Panc1 (cell line): Measurements from ENCODE around the gene GARS1. TPM values are rescaled to one million over a fixed set of nuclear protein-coding genes. Genes with fewer than 3 reads are reported as not detected.

ENCODE experiments used
- ATAC-seq: fragments of 200-7000 bp; cut with Tn5 transposase; 2 replicates; pipeline ENCODE4 v1.9.1; 2020; ENCODE audit warnings: mild to moderate bottlenecking, moderate library complexity
- BruUV-seq: library from RNA; stranded (reverse); fragments of 400-500 nt; replicated peaks from 2 replicates; lab custom pipeline; 2021; lab: Mats Ljungman, UMichigan
- CTCF ChIA-PET: fragments of 300-600 bp; sonication (Branson Sonifier 250); formaldehyde crosslinking; loops from one replicate; lab custom pipeline; 2022; ENCODE audit warnings: antibody characterized with exemption; lab: Charles Lee
- POLR2A ChIA-PET: fragments of 300-600 bp; sonication (Branson Sonifier 250); formaldehyde crosslinking; loops from one replicate; lab custom pipeline; 2022; ENCODE audit warnings: antibody characterized with exemption; lab: Charles Lee
- DNase-seq: peaks from one replicate; pipeline ENCODE4 v3.0.0-alpha.2; 2010; ENCODE audit warnings: low read depth, low spot score
- H3K27ac ChIP-seq: 2 replicates; pipeline ENCODE4 v1.5.1; 2011; ENCODE audit warnings: mild to moderate bottlenecking, low read length, inconsistent platforms
- H3K27me3 ChIP-seq: fragments of 200-500 bp; sonication (Bioruptor generic); 2 replicates; pipeline ENCODE4 v1.6.0; 2014; ENCODE audit warnings: low read length, inconsistent platforms; ENCODE audit not compliant: control insufficient read depth, insufficient read depth
- H3K36me3 ChIP-seq: fragments of 200-500 bp; sonication (Bioruptor generic); 2 replicates; pipeline ENCODE4 v1.5.1; 2014; ENCODE audit warnings: inconsistent platforms, mild to moderate bottlenecking, low read length, moderate library complexity; ENCODE audit not compliant: control insufficient read depth, insufficient read depth
- H3K4me1 ChIP-seq: 2 replicates; pipeline ENCODE4 v1.5.1; 2011; ENCODE audit warnings: inconsistent platforms, mild to moderate bottlenecking, low read length, moderate library complexity; ENCODE audit not compliant: control insufficient read depth, insufficient read depth
- H3K4me3 ChIP-seq, 2 experiments: 2 replicates each; pipeline ENCODE4 v1.5.1; 2011 to 2012; ENCODE audit warnings: low read depth in 2 of 2, low read length in 2 of 2, mild to moderate bottlenecking in 2 of 2, inconsistent platforms in 1 of 2, moderate library complexity in 1 of 2
- H3K9me3 ChIP-seq: fragments of 200-500 bp; sonication (Bioruptor generic); 2 replicates; pipeline ENCODE4 v1.5.1; 2014; ENCODE audit warnings: low read depth, mild to moderate bottlenecking, inconsistent platforms, low read length, moderate library complexity; ENCODE audit not compliant: control insufficient read depth, insufficient read depth
- CTCF ChIP-seq: fragments of 450-650 bp; IDR thresholded peaks from 2 replicates; pipeline ENCODE4 v1.5.1; 2017; ENCODE audit warnings: mild to moderate bottlenecking
- POLR2AphosphoS5 ChIP-seq: IDR thresholded peaks from 2 replicates; pipeline ENCODE4 v1.6.1; 2012; ENCODE audit warnings: mild to moderate bottlenecking, low read depth, low read length, moderate library complexity
- REST ChIP-seq, 2 experiments: IDR thresholded peaks; 2 replicates each; pipeline ENCODE4 v1.6.1; 2011 to 2012; ENCODE audit warnings: low read depth in 2 of 2, control low read depth in 1 of 2, low read length in 1 of 2, mild to moderate bottlenecking in 1 of 2, moderate library complexity in 1 of 2; ENCODE audit not compliant: insufficient read depth in 1 of 2
- SIN3A ChIP-seq: IDR thresholded peaks from 2 replicates; pipeline ENCODE4 v1.6.1; 2012; ENCODE audit warnings: low read depth, mild to moderate bottlenecking, low read length, moderate library complexity, borderline replicate concordance; ENCODE audit not compliant: insufficient read depth
- TCF7L2 ChIP-seq: IDR thresholded peaks from 2 replicates; pipeline ENCODE4 v1.6.1; 2011; ENCODE audit warnings: mild to moderate bottlenecking, low read depth, low read length, inconsistent platforms
- in situ Hi-C: cut with HindIII; loops from 2 replicates; pipeline ENCODE4 v1.10.0; 2016; ENCODE audit warnings: low sequenced_read_pairs, low pct_unique_long_range_greater_than_20kb
- intact Hi-C: fragments of 100-400 bp; cut with micrococcal nuclease; formaldehyde crosslinking; loops from one replicate; pipeline ENCODE4 v1.10.0; 2022; ENCODE audit not compliant: unreplicated experiment
- total RNA-seq: library from RNA; stranded (reverse); gene quantifications from one replicate; pipeline ENCODE4 v1.2.1, GENCODE V29; 2021; ENCODE audit not compliant: unreplicated experiment

Gene GARS1
- total RNA-seq, 1 experiment from 2014 or later = 271 TPM

- ChIA-PET CTCF (no interaction called here), POLR2A (no interaction called here)
- no peak for ATAC-seq
- BruUV-seq = no TSS peak
- in situ Hi-C loops (no loop called here), intact Hi-C loops (no loop called here)
- no peak for DNase-seq
- no peaks in the 10 kb centered on the region for H3K9me3 ChIP-seq
- H3K27ac ChIP-seq = no peak overlapping the region
- TF ChIP-seq SIN3A (no peak), TCF7L2 (no peak), REST (IDR thresholded peaks at IDR 0.05; ENCODE audit: insufficient read depth in 1 of 2, low read depth in 2 of 2, low read length in 1 of 2) (no peak), CTCF (no peak), POLR2AphosphoS5 (no peak)
- H3K4me3 ChIP-seq = no peak overlapping the region
- no peaks in the 10 kb centered on the region for H3K36me3 ChIP-seq
- no peaks in the 10 kb centered on the region for H3K4me1 ChIP-seq
- peaks cover 8% of the 10 kb centered on the region for H3K27me3 ChIP-seq
Observed at GRCh38 chr7:30665043-30665442, 70.4 kb downstream of the GARS1 start.

GRCh38 chr7:30665449-30665848, 70.8 kb downstream of the GARS1 start:
- Histone ChIP-seq H3K9me3 (no peaks in the 10 kb centered on the region), H3K27ac (no peak overlapping the region), H3K36me3 (no peaks in the 10 kb centered on the region), H3K4me3 (no peak overlapping the region), H3K27me3 (peaks cover 9% of the 10 kb centered on the region), H3K4me1 (no peaks in the 10 kb centered on the region)
- TF ChIP-seq SIN3A (no peak), REST (IDR thresholded peaks at IDR 0.05; ENCODE audit: insufficient read depth in 1 of 2, low read depth in 2 of 2, low read length in 1 of 2) (no peak), POLR2AphosphoS5 (no peak), CTCF (no peak), TCF7L2 (no peak)
- ChIA-PET CTCF (no interaction called here), POLR2A (no interaction called here)
- intact Hi-C loops = no loop called here
- in situ Hi-C loops = no loop called here
- BruUV-seq = no TSS peak
- no peak for ATAC-seq
- no peak for DNase-seq
